GM10248 (cell line): ENCODE data around the gene SLC6A18.

Source experiments
- CTCF ChIA-PET: fragments of 300-600 bp; sonication (Branson Sonifier 250); formaldehyde crosslinking; extraction: SDS; loops from one replicate; lab custom pipeline; 2021; ENCODE audit warnings: antibody characterized with exemption; lab: Yijun Ruan, JAX
- POLR2A ChIA-PET: fragments of 350-650 bp; sonication (Branson Sonifier 250); formaldehyde crosslinking; extraction: SDS; loops from one replicate; lab custom pipeline; 2020; ENCODE audit warnings: antibody characterized with exemption; lab: Yijun Ruan, JAX
- DNase-seq: peaks from one replicate; pipeline ENCODE4 v3.0.0; 2012; ENCODE audit errors: extremely low spot score
- CTCF ChIP-seq: IDR thresholded peaks from 2 replicates; pipeline ENCODE4 v1.5.1; 2012; ENCODE audit warnings: mild to moderate bottlenecking, low read depth; ENCODE audit errors: extremely low read depth, missing control alignments, control extremely low read depth

SLC6A18 gene

DNA sequence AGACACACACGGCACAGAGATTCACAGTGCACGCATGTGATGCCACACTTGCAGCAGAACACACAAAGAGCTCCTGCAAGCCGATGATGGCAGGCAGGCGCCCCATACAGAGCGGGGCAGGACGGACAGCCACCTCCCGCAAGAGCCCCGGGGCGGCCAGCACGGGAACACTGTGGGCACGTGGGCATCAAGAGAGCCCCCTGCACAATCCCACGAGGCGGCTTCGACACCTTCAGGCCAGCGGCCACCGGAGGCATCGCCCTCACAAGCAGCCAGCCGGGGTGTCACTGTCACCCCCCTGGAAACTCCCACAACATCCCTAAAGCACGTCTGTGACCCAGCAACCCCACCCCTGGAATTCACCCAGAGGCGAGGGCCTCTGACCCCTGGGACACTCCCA lies 51.7 kb downstream of the SLC6A18 start:
- ChIA-PET CTCF (no interaction called here), POLR2A (no interaction called here)

DNA sequence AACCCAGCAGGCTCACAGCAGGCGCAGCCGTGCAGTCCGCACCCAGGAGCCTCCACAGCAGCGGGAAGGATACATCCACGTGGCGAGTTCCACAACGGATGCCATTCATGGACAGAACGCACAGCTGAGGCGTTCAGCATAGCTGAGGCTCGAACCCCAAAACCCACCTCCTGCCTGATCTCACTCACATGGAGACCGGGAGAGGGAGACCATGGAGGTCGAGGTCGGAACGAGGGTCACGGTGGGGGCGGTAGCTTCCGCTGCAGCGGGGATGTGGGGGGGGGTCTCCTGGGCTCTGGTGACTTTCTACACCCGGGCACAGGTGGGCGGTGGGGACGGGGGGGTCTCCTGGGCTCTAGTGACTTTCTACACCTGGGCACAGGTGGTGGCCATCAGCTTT lies 52.1 kb downstream of the SLC6A18 start:
- POLR2A ChIA-PET: no interaction called here
- DNase-seq: no peak
- TF ChIP-seq CTCF: no peak
- CTCF ChIA-PET: interaction anchor here (1.0 kb wide), 1 partner anchor 29 kb away, joined by 3 read pairs; no protein-coding TSS in a partner anchor

More for the DNA sequence above, 51.7 kb downstream of the SLC6A18 start:
- no peak for TF ChIP-seq CTCF
- no peak for DNase-seq

GRCh38 chr5:1277781-1278180 lies 52.6 kb downstream of the SLC6A18 start:
- no peak for DNase-seq
- no peak for TF ChIP-seq CTCF
- CTCF ChIA-PET: interaction anchor here (1.0 kb wide), 1 partner anchor 29 kb away, joined by 3 read pairs; no protein-coding TSS in a partner anchor
- POLR2A ChIA-PET: no interaction called here

DNA sequence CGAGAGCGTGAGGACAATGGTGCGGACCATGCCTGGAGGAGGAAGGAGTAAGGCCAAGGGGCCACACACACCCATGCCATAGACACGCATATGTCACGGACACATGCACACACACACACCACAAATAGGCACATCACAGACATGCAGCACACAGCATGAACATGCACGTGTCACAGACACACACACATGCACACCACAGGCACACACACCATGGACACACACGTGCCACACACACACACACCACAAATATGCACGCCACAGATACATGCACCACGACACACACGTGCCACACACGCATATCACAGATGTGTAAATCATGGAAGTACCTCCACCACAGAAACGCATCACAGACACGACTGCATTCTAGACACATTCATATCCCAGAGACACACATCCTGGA lies 53.0 kb downstream of the SLC6A18 start:
- DNase-seq: no peak
- ChIA-PET POLR2A (no interaction called here), CTCF (interaction anchor here (1.0 kb wide), 1 partner anchor 28 kb away, joined by 3 read pairs; no protein-coding TSS in a partner anchor)
- no peak for TF ChIP-seq CTCF

- ChIA-PET POLR2A (no interaction called here), CTCF (interaction anchor here (1.0 kb wide), 1 partner anchor 28 kb away, joined by 3 read pairs; no protein-coding TSS in a partner anchor)
- TF ChIP-seq CTCF: no peak
- DNase-seq: no peak
These were observed 53.7 kb downstream of the SLC6A18 start for GRCh38 chr5:1278656-1279442.

GRCh38 chr5:1279443-1280151 lies 54.4 kb downstream of the SLC6A18 start:
- no peak for DNase-seq
- ChIA-PET CTCF (no interaction called here), POLR2A (no interaction called here)
- no peak for TF ChIP-seq CTCF
